ENCODE data around the gene KLF2.

The KLF2 gene

GRCh38 chr19:16349551-16350152 is 25.0 kb downstream of the KLF2 start:
- Histone ChIP-seq H3K27ac (ENCODE audit: low read length) (no peak overlapping the region), H3K36me3 (ENCODE audit: control insufficient read depth, insufficient read depth, low read length) (no peaks in the 10 kb centered on the region), H3K27me3 (ENCODE audit: control insufficient read depth, insufficient read depth, low read length) (no peaks in the 10 kb centered on the region), H3K4me1 (ENCODE audit: control insufficient read depth, insufficient read depth, low read length) (peaks cover 1% of the 10 kb centered on the region; the same call in 1 of the 2 replicates), H3K9me3 (ENCODE audit: control insufficient read depth, insufficient read depth, low read length) (no peaks in the 10 kb centered on the region), H3K4me3 (ENCODE audit: low read length) (no peak overlapping the region)
- WGBS (ENCODE audit: insufficient coverage, insufficient read length) = no CpG with 5 or more reads among the region's 13 CpGs
- DNase-seq (ENCODE audit: low read depth, low spot score) = no peak

GRCh38 chr19:16351133-16351809 is 26.6 kb downstream of the KLF2 start:
- WGBS (ENCODE audit: insufficient coverage, insufficient read length) = no CpG with 5 or more reads among the region's 11 CpGs
- no peaks in the 10 kb centered on the region for H3K9me3 ChIP-seq (ENCODE audit: control insufficient read depth, insufficient read depth, low read length)
- H3K4me1 ChIP-seq (ENCODE audit: control insufficient read depth, insufficient read depth, low read length) = peaks cover 1% of the 10 kb centered on the region; the same call in 1 of the 2 replicates
- no peak overlapping the region for H3K27ac ChIP-seq (ENCODE audit: low read length)
- no peaks in the 10 kb centered on the region for H3K27me3 ChIP-seq (ENCODE audit: control insufficient read depth, insufficient read depth, low read length)
- H3K4me3 ChIP-seq (ENCODE audit: low read length) = no peak overlapping the region
- H3K36me3 ChIP-seq (ENCODE audit: control insufficient read depth, insufficient read depth, low read length) = 0 out of 2 replicates have a peak, but pooled peaks cover 6% of the 10 kb centered on the region
- no peak for DNase-seq (ENCODE audit: low read depth, low spot score)

- Histone ChIP-seq H3K4me1 (ENCODE audit: control insufficient read depth, insufficient read depth, low read length) (peaks cover 1% of the 10 kb centered on the region; the same call in 1 of the 2 replicates), H3K27me3 (ENCODE audit: control insufficient read depth, insufficient read depth, low read length) (no peaks in the 10 kb centered on the region), H3K9me3 (ENCODE audit: control insufficient read depth, insufficient read depth, low read length) (no peaks in the 10 kb centered on the region), H3K36me3 (ENCODE audit: control insufficient read depth, insufficient read depth, low read length) (0 out of 2 replicates have a peak, but pooled peaks cover 6% of the 10 kb centered on the region), H3K27ac (ENCODE audit: low read length) (no peak overlapping the region), H3K4me3 (ENCODE audit: low read length) (no peak overlapping the region)
- WGBS (ENCODE audit: insufficient coverage, insufficient read length) = no CpG with 5 or more reads among the region's 39 CpGs
- DNase-seq (ENCODE audit: low read depth, low spot score) = no peak
Measured at GRCh38 chr19:16355293-16356043, 30.8 kb downstream of the KLF2 start.

- Histone ChIP-seq H3K27ac (ENCODE audit: low read length) (no peak overlapping the region), H3K36me3 (ENCODE audit: control insufficient read depth, insufficient read depth, low read length) (0 out of 2 replicates have a peak, but pooled peaks cover 6% of the 10 kb centered on the region), H3K9me3 (ENCODE audit: control insufficient read depth, insufficient read depth, low read length) (no peaks in the 10 kb centered on the region), H3K4me3 (ENCODE audit: low read length) (no peak overlapping the region), H3K27me3 (ENCODE audit: control insufficient read depth, insufficient read depth, low read length) (no peaks in the 10 kb centered on the region), H3K4me1 (ENCODE audit: control insufficient read depth, insufficient read depth, low read length) (no peaks in the 10 kb centered on the region)
- DNase-seq (ENCODE audit: low read depth, low spot score) = no peak
- WGBS (ENCODE audit: insufficient coverage, insufficient read length) = no CpG with 5 or more reads among the region's 15 CpGs
Measured at GRCh38 chr19:16358456-16358855, 33.8 kb downstream of the KLF2 start.

- no peaks in the 10 kb centered on the region; the same call in 1 of the 2 replicates for H3K4me1 ChIP-seq (ENCODE audit: control insufficient read depth, insufficient read depth, low read length)
- H3K27ac ChIP-seq (ENCODE audit: low read length) = no peak overlapping the region
- WGBS (ENCODE audit: insufficient coverage, insufficient read length) = no CpG with 5 or more reads among the region's 10 CpGs
- no peak overlapping the region for H3K4me3 ChIP-seq (ENCODE audit: low read length)
- H3K36me3 ChIP-seq (ENCODE audit: control insufficient read depth, insufficient read depth, low read length) = 0 out of 2 replicates have a peak, but pooled peaks cover 6% of the 10 kb centered on the region
- no peaks in the 10 kb centered on the region for H3K27me3 ChIP-seq (ENCODE audit: control insufficient read depth, insufficient read depth, low read length)
- no peaks in the 10 kb centered on the region for H3K9me3 ChIP-seq (ENCODE audit: control insufficient read depth, insufficient read depth, low read length)
- DNase-seq (ENCODE audit: low read depth, low spot score) = no peak
Measured at GRCh38 chr19:16359074-16359473, 34.4 kb downstream of the KLF2 start.

GRCh38 chr19:16359964-16360363 is 35.3 kb downstream of the KLF2 start:
- H3K27ac ChIP-seq (ENCODE audit: low read length) = no peak overlapping the region
- no peaks in the 10 kb centered on the region; the same call in 1 of the 2 replicates for H3K4me1 ChIP-seq (ENCODE audit: control insufficient read depth, insufficient read depth, low read length)
- DNase-seq (ENCODE audit: low read depth, low spot score) = no peak
- H3K27me3 ChIP-seq (ENCODE audit: control insufficient read depth, insufficient read depth, low read length) = no peaks in the 10 kb centered on the region
- H3K4me3 ChIP-seq (ENCODE audit: low read length) = no peak overlapping the region
- no peaks in the 10 kb centered on the region for H3K9me3 ChIP-seq (ENCODE audit: control insufficient read depth, insufficient read depth, low read length)
- WGBS (ENCODE audit: insufficient coverage, insufficient read length) = no CpG with 5 or more reads among the region's 6 CpGs
- 0 out of 2 replicates have a peak, but pooled peaks cover 6% of the 10 kb centered on the region for H3K36me3 ChIP-seq (ENCODE audit: control insufficient read depth, insufficient read depth, low read length)

- 0 out of 2 replicates have a peak, but pooled peaks cover 1% of the 10 kb centered on the region for H3K36me3 ChIP-seq (ENCODE audit: control insufficient read depth, insufficient read depth, low read length)
- no peak overlapping the region for H3K4me3 ChIP-seq (ENCODE audit: low read length)
- WGBS (ENCODE audit: insufficient coverage, insufficient read length) = no CpG with 5 or more reads among the region's 10 CpGs
- H3K27ac ChIP-seq (ENCODE audit: low read length) = no peak overlapping the region
- no peak for DNase-seq (ENCODE audit: low read depth, low spot score)
- H3K4me1 ChIP-seq (ENCODE audit: control insufficient read depth, insufficient read depth, low read length) = no peaks in the 10 kb centered on the region; the same call in 1 of the 2 replicates
- H3K9me3 ChIP-seq (ENCODE audit: control insufficient read depth, insufficient read depth, low read length) = no peaks in the 10 kb centered on the region
- H3K27me3 ChIP-seq (ENCODE audit: control insufficient read depth, insufficient read depth, low read length) = no peaks in the 10 kb centered on the region
Measured at GRCh38 chr19:16360738-16361137, 36.1 kb downstream of the KLF2 start.

GRCh38 chr19:16361254-16361653 is 36.6 kb downstream of the KLF2 start:
- no peak for DNase-seq (ENCODE audit: low read depth, low spot score)
- no peak overlapping the region for H3K4me3 ChIP-seq (ENCODE audit: low read length)
- H3K4me1 ChIP-seq (ENCODE audit: control insufficient read depth, insufficient read depth, low read length) = no peaks in the 10 kb centered on the region; the same call in 1 of the 2 replicates
- H3K27ac ChIP-seq (ENCODE audit: low read length) = no peak overlapping the region
- no peaks in the 10 kb centered on the region for H3K9me3 ChIP-seq (ENCODE audit: control insufficient read depth, insufficient read depth, low read length)
- no CpG with 5 or more reads among the region's 13 CpGs for WGBS (ENCODE audit: insufficient coverage, insufficient read length)
- no peaks in the 10 kb centered on the region for H3K36me3 ChIP-seq (ENCODE audit: control insufficient read depth, insufficient read depth, low read length)
- H3K27me3 ChIP-seq (ENCODE audit: control insufficient read depth, insufficient read depth, low read length) = no peaks in the 10 kb centered on the region

- DNase-seq (ENCODE audit: low read depth, low spot score) = no peak
- H3K27ac ChIP-seq (ENCODE audit: low read length) = no peak overlapping the region
- no CpG with 5 or more reads among the region's 10 CpGs for WGBS (ENCODE audit: insufficient coverage, insufficient read length)
- H3K4me3 ChIP-seq (ENCODE audit: low read length) = no peak overlapping the region
- H3K4me1 ChIP-seq (ENCODE audit: control insufficient read depth, insufficient read depth, low read length) = peaks cover 2% of the 10 kb centered on the region; the same call in 1 of the 2 replicates
- no peaks in the 10 kb centered on the region for H3K27me3 ChIP-seq (ENCODE audit: control insufficient read depth, insufficient read depth, low read length)
- H3K36me3 ChIP-seq (ENCODE audit: control insufficient read depth, insufficient read depth, low read length) = no peaks in the 10 kb centered on the region
- H3K9me3 ChIP-seq (ENCODE audit: control insufficient read depth, insufficient read depth, low read length) = no peaks in the 10 kb centered on the region
Measured at GRCh38 chr19:16361926-16362325, 37.3 kb downstream of the KLF2 start.

- Histone ChIP-seq H3K9me3 (ENCODE audit: control insufficient read depth, insufficient read depth, low read length) (no peaks in the 10 kb centered on the region), H3K27me3 (ENCODE audit: control insufficient read depth, insufficient read depth, low read length) (no peaks in the 10 kb centered on the region), H3K4me1 (ENCODE audit: control insufficient read depth, insufficient read depth, low read length) (peaks cover 2% of the 10 kb centered on the region; the same call in 1 of the 2 replicates), H3K27ac (ENCODE audit: low read length) (no peak overlapping the region), H3K4me3 (ENCODE audit: low read length) (no peak overlapping the region), H3K36me3 (ENCODE audit: control insufficient read depth, insufficient read depth, low read length) (no peaks in the 10 kb centered on the region)
- WGBS (ENCODE audit: insufficient coverage, insufficient read length) = no CpG with 5 or more reads among the region's 20 CpGs
- DNase-seq (ENCODE audit: low read depth, low spot score) = no peak
Measured at GRCh38 chr19:16363133-16363851, 38.7 kb downstream of the KLF2 start.
